Neural progenitor cell (in vitro differentiated cells): Measurements from ENCODE around the gene EYS.

ENCODE experiments used
- EZH2phosphoT487 ChIP-seq: fragments of 200-600 bp; sonication (generic); IDR thresholded peaks from 2 replicates; pipeline ENCODE4 v1.6.1; 2017; ENCODE audit warnings: antibody characterized with exemption
- TF ChIP-seq, protein P1 (sequence below): fragments of 200-600 bp; sonication (generic); IDR thresholded peaks from 2 replicates; pipeline ENCODE4 v1.5.1; 2017; ENCODE audit warnings: antibody characterized with exemption, mild to moderate bottlenecking

DNA sequence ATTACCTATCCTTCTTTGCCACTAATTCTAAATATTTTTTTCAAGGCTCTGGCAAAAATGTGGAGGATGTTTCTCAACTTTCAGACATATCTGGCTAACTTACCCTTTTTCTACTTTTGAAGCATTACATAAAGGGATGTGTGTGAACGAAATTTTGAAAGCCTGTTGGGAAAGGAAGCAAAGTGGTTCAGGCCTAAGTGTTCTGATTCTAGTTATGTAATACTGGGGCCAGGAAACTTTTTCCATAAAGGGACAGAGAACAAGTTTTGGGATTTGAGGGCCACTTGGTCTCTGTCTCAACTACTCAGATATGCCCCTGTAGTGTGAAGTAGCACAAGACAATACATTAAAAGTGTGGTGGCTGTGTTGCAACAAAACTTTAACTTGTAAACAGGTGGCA lies 1349.6 kb downstream of the EYS start:
- TF ChIP-seq EZH2phosphoT487, result no peak
- TF ChIP-seq, protein P1, sequence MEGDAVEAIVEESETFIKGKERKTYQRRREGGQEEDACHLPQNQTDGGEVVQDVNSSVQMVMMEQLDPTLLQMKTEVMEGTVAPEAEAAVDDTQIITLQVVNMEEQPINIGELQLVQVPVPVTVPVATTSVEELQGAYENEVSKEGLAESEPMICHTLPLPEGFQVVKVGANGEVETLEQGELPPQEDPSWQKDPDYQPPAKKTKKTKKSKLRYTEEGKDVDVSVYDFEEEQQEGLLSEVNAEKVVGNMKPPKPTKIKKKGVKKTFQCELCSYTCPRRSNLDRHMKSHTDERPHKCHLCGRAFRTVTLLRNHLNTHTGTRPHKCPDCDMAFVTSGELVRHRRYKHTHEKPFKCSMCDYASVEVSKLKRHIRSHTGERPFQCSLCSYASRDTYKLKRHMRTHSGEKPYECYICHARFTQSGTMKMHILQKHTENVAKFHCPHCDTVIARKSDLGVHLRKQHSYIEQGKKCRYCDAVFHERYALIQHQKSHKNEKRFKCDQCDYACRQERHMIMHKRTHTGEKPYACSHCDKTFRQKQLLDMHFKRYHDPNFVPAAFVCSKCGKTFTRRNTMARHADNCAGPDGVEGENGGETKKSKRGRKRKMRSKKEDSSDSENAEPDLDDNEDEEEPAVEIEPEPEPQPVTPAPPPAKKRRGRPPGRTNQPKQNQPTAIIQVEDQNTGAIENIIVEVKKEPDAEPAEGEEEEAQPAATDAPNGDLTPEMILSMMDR, result no peak
